Panc1 (cell line): ENCODE data around the gene PSKH1. TPM values are rescaled to one million over a fixed set of nuclear protein-coding genes. Genes with fewer than 3 reads are reported as not detected.

Source experiments
- ATAC-seq: fragments of 200-7000 bp; cut with Tn5 transposase; 2 replicates; pipeline ENCODE4 v1.9.1; 2020; ENCODE audit warnings: mild to moderate bottlenecking, moderate library complexity
- BruUV-seq: library from RNA; stranded (reverse); fragments of 400-500 nt; replicated peaks from 2 replicates; lab custom pipeline; 2021; lab: Mats Ljungman, UMichigan
- CTCF ChIA-PET: fragments of 300-600 bp; sonication (Branson Sonifier 250); formaldehyde crosslinking; loops from one replicate; lab custom pipeline; 2022; ENCODE audit warnings: antibody characterized with exemption; lab: Charles Lee
- POLR2A ChIA-PET: fragments of 300-600 bp; sonication (Branson Sonifier 250); formaldehyde crosslinking; loops from one replicate; lab custom pipeline; 2022; ENCODE audit warnings: antibody characterized with exemption; lab: Charles Lee
- DNase-seq: peaks from one replicate; pipeline ENCODE4 v3.0.0-alpha.2; 2010; ENCODE audit warnings: low read depth, low spot score
- H3K27ac ChIP-seq: 2 replicates; pipeline ENCODE4 v1.5.1; 2011; ENCODE audit warnings: mild to moderate bottlenecking, low read length, inconsistent platforms
- H3K27me3 ChIP-seq: fragments of 200-500 bp; sonication (Bioruptor generic); 2 replicates; pipeline ENCODE4 v1.6.0; 2014; ENCODE audit warnings: low read length, inconsistent platforms; ENCODE audit not compliant: control insufficient read depth, insufficient read depth
- H3K36me3 ChIP-seq: fragments of 200-500 bp; sonication (Bioruptor generic); 2 replicates; pipeline ENCODE4 v1.5.1; 2014; ENCODE audit warnings: inconsistent platforms, mild to moderate bottlenecking, low read length, moderate library complexity; ENCODE audit not compliant: control insufficient read depth, insufficient read depth
- H3K4me1 ChIP-seq: 2 replicates; pipeline ENCODE4 v1.5.1; 2011; ENCODE audit warnings: inconsistent platforms, mild to moderate bottlenecking, low read length, moderate library complexity; ENCODE audit not compliant: control insufficient read depth, insufficient read depth
- H3K4me3 ChIP-seq, 2 experiments: 2 replicates each; pipeline ENCODE4 v1.5.1; 2011 to 2012; ENCODE audit warnings: low read depth in 2 of 2, low read length in 2 of 2, mild to moderate bottlenecking in 2 of 2, inconsistent platforms in 1 of 2, moderate library complexity in 1 of 2
- H3K9me3 ChIP-seq: fragments of 200-500 bp; sonication (Bioruptor generic); 2 replicates; pipeline ENCODE4 v1.5.1; 2014; ENCODE audit warnings: low read depth, mild to moderate bottlenecking, inconsistent platforms, low read length, moderate library complexity; ENCODE audit not compliant: control insufficient read depth, insufficient read depth
- CTCF ChIP-seq: fragments of 450-650 bp; IDR thresholded peaks from 2 replicates; pipeline ENCODE4 v1.5.1; 2017; ENCODE audit warnings: mild to moderate bottlenecking
- POLR2AphosphoS5 ChIP-seq: IDR thresholded peaks from 2 replicates; pipeline ENCODE4 v1.6.1; 2012; ENCODE audit warnings: mild to moderate bottlenecking, low read depth, low read length, moderate library complexity
- REST ChIP-seq, 2 experiments: IDR thresholded peaks; 2 replicates each; pipeline ENCODE4 v1.6.1; 2011 to 2012; ENCODE audit warnings: low read depth in 2 of 2, control low read depth in 1 of 2, low read length in 1 of 2, mild to moderate bottlenecking in 1 of 2, moderate library complexity in 1 of 2; ENCODE audit not compliant: insufficient read depth in 1 of 2
- SIN3A ChIP-seq: IDR thresholded peaks from 2 replicates; pipeline ENCODE4 v1.6.1; 2012; ENCODE audit warnings: low read depth, mild to moderate bottlenecking, low read length, moderate library complexity, borderline replicate concordance; ENCODE audit not compliant: insufficient read depth
- TCF7L2 ChIP-seq: IDR thresholded peaks from 2 replicates; pipeline ENCODE4 v1.6.1; 2011; ENCODE audit warnings: mild to moderate bottlenecking, low read depth, low read length, inconsistent platforms
- in situ Hi-C: cut with HindIII; loops from 2 replicates; pipeline ENCODE4 v1.10.0; 2016; ENCODE audit warnings: low sequenced_read_pairs, low pct_unique_long_range_greater_than_20kb
- intact Hi-C: fragments of 100-400 bp; cut with micrococcal nuclease; formaldehyde crosslinking; loops from one replicate; pipeline ENCODE4 v1.10.0; 2022; ENCODE audit not compliant: unreplicated experiment
- total RNA-seq: library from RNA; stranded (reverse); gene quantifications from one replicate; pipeline ENCODE4 v1.2.1, GENCODE V29; 2021; ENCODE audit not compliant: unreplicated experiment

The PSKH1 gene
- total RNA-seq, 1 experiment from 2014 or later, result 17.8 TPM

- H3K36me3 ChIP-seq, result no peaks in the 10 kb centered on the region; the same call in none of the 2 replicates
- ATAC-seq (no peak), DNase-seq (no peak)
- H3K4me3 ChIP-seq, result no peak overlapping the region
- H3K9me3 ChIP-seq, result no peaks in the 10 kb centered on the region
- TF ChIP-seq REST (IDR thresholded peaks at IDR 0.05; ENCODE audit: insufficient read depth in 1 of 2, low read depth in 2 of 2, low read length in 1 of 2), result no peak
- TF ChIP-seq TCF7L2, result no peak
- TF ChIP-seq SIN3A, result no peak
- TF ChIP-seq POLR2AphosphoS5, result no peak
- TF ChIP-seq CTCF, result no peak
- peaks cover 11% of the 10 kb centered on the region for H3K4me1 ChIP-seq
- in situ Hi-C loops (no loop called here), intact Hi-C loops (no loop called here)
- ChIA-PET CTCF (no interaction called here), POLR2A (no interaction called here)
- no peaks in the 10 kb centered on the region for H3K27me3 ChIP-seq
- H3K27ac ChIP-seq, result no peak overlapping the region
- no TSS peak for BruUV-seq
Measured at GRCh38 chr16:67878232-67878631, 14.8 kb upstream of the PSKH1 start.

GRCh38 chr16:67878846-67879245 lies 14.2 kb upstream of the PSKH1 start:
- Histone ChIP-seq H3K4me3 (no peak overlapping the region), H3K27me3 (no peaks in the 10 kb centered on the region), H3K9me3 (no peaks in the 10 kb centered on the region), H3K36me3 (no peaks in the 10 kb centered on the region; the same call in none of the 2 replicates), H3K4me1 (peaks cover 11% of the 10 kb centered on the region), H3K27ac (no peak overlapping the region)
- intact Hi-C loops, result no loop called here
- no TSS peak for BruUV-seq
- in situ Hi-C loops, result no loop called here
- ChIA-PET CTCF (no interaction called here), POLR2A (no interaction called here)
- ATAC-seq (no peak), DNase-seq (no peak)
- TF ChIP-seq CTCF, result no peak
- no peak for TF ChIP-seq SIN3A
- TF ChIP-seq REST (IDR thresholded peaks at IDR 0.05; ENCODE audit: insufficient read depth in 1 of 2, low read depth in 2 of 2, low read length in 1 of 2), result no peak
- TF ChIP-seq TCF7L2, result no peak
- TF ChIP-seq POLR2AphosphoS5, result no peak
